Endometrial microvascular endothelial cells (primary cell): ENCODE measurements around the gene COIL. TPM values are rescaled to one million over a fixed set of nuclear protein-coding genes. Genes with fewer than 3 reads are reported as not detected.

Experiments used
- in situ Hi-C: cut with HindIII; loops from 2 replicates; pipeline ENCODE4 v1.10.0; 2017; ENCODE audit warnings: low sequenced_read_pairs, low pct_unique_long_range_greater_than_20kb; ENCODE audit errors: inconsistent ontology term
- total RNA-seq: library from RNA; depleted of rRNA; stranded (reverse); fragments of >200 nt; gene quantifications from one replicate; pipeline ENCODE4 v1.2.3, GENCODE V29; 2015; ENCODE audit errors: inconsistent ontology term

Gene COIL
- total RNA-seq, 1 donor from 2014 or later: 13.3 TPM

DNA sequence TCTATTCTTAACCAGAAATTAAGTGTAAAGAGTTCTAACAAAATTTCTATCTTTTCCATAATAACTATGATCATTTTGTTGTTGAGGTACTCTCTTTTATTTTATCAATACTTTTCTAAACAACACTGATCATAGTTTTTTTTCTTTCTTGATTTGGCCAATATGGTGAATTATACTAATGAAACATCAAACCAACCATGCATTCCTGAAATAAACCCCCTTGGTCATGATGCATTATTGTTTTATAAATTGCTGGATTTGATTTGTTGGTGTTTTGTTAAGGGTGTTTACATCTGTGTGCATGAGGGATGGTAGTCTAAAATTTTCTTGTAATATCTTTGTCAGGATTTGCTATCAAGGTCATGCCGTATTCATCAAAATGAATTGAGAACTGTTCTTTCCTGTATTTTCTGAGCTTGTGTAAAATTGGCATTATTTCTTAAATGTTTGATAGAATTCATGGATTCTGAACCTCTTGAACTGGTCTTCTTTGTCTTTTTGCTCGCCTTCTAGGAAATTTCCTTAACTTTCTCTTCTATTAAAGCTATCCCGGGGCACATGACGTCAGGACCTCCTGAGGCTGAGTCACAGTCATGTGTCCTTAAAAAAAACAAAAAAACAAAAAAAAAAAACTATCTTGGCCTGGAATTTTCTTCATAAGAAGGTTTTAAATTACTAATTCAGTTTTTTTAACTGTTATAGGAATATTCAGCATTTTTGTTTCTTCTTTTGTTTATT, 43.1 kb downstream of the COIL start:
- in situ Hi-C loops: no loop called here

DNA sequence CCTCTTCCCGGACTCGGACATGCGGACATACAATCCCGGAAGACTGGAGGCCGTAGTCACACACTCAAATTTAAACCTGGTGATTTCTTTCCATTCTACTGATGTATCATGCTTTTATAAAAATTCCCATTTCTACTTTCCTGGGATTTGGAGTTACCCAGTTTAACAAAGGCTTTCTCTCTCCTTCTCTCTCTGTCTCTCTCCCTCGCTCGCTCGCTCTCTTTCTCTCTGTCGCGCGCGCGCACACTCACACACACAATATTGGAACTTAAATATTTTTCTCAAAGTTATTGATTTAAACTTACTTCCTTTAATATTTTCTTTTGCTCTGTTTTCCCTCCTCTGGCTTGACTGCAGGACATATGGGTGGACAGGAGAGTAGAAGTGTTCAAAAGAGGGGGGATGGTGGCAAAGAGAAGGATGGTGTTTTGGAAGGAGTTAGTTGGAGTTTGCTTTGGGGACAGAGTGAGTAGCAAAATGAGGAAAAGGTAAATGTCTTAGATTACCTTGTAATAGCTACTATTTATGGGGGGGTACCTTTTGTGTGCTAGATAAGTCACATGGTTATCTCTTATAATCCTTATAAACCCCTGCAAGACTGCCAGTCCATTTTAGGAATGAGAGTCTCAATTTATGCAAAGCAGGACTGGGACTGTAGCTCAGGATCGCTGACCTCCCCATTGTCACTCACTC, 46.1 kb downstream of the COIL start:
- in situ Hi-C loops: no loop called here

DNA sequence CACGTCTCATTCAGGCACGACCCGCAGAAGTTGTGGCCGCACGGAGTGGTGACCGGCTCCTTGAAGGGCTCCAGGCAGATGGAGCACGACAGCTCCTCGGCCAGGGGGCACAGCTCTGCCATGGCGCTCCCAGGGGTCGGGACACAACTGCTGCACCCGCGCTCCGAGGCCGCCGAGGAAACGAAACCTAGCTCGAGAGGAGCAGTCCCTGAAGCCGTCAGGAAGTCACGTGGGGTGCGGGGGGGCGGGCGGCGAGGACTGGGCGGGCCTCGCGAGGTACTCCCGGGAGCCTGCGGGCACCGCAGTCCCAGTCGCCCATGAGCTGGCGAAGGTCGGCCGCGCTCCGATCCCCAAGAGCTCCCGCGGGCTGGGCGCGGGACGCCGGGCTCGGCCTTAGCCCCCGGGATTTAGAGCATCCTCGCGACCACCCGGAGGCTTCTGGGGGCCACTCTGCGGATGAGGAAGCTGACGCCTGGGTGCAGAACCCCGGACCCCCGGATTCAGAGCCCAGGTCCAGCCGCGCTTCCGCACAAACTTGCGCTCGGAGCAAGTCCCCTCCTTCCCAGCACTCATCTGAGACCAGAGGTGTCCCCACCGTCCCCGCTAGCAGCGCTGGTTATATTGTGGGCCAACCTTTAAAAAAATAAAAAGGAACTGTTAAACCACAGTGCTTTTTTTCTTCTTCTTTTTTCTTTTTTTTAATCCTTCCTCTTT, 46.8 kb downstream of the COIL start, which contains the start of gene TRIM25:
TRIM25 (minus strand) TSS at position 183 of the 714 bp plus-strand sequence; CDS start at position 122, 61 bp downstream.
- in situ Hi-C loops: no loop called here

DNA sequence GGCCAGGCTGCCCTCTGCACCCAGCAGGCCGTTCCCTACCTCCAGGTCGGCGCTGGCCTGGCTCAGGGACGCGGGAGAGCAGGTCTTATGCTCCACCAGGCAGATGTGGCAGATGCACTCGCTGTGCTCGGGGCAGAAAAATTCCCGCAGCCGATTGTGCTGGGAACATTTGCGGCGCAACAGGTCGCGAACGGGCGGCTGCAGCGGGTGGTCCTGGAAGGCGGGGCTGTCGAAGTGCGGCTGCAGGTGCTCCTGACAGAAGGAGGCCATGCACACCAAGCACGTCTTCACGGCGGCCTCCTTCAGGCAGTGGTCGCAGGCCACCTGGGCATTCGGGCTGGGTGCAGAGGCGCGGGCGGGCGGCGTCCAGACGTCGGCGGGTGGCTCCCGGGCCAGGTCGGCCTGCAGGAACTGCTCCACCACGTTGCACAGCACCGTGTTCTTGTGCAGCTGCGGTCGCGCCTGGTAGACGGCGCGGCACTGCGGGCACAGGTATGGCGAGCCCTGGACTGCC, 47.4 kb downstream of the COIL start:
- in situ Hi-C loops: no loop called here

DNA sequence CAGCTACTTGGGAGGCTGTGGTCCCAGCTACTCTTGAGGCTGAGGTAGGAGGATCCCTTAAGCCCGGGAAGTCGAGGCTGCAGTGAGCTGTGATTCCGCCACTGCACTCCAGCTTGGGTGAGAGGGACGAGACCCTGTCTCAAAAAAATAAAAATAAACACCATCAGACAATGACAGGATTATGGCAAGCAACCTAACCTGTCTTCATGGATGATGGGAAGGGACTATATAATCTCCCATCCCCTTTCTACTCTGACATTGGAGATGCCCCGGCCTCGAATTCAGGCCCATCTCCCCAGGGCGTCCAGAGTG, 47.9 kb downstream of the COIL start:
- in situ Hi-C loops: no loop called here

DNA sequence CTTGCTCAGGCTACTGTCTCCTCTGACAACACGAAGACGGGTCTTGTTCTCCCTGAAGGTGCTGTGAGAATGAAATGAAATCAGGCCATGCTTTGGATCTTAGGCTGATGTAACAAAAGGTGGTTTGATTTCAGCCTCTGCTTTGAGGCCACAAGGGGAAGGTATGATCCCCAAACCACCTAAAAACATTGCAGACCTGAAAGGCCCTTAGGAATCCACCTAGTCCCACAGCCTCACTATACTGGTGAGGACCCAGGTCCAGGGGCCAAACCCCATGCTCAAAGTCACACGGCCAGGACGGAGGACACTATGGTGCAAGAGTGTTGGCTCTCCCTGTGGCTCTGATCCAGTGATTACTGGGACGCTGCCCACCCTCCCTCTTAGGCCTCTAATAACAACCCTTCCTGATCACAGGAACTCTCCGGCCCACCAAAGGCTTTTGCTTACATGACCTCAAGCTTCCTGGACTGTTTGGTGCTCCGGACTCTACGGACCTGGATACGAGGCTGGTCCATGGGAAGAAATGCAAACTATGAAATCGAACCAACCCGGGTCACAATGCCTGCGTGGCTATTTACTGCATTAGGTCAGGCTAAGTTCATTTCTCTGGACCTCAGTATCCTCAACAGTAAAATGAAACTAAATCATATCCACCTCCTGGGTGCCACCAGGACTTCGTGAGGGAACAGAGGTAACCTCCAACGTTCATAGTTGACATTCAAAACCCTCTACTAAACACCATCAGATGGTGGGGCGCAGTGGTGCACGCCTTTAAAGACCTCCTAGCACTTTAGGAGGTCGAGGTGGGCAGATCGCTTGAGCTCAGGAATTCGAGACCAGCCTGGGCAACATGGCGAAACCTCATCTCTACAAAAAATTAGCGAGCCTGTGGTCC, 48.5 kb downstream of the COIL start:
- in situ Hi-C loops: no loop called here

DNA sequence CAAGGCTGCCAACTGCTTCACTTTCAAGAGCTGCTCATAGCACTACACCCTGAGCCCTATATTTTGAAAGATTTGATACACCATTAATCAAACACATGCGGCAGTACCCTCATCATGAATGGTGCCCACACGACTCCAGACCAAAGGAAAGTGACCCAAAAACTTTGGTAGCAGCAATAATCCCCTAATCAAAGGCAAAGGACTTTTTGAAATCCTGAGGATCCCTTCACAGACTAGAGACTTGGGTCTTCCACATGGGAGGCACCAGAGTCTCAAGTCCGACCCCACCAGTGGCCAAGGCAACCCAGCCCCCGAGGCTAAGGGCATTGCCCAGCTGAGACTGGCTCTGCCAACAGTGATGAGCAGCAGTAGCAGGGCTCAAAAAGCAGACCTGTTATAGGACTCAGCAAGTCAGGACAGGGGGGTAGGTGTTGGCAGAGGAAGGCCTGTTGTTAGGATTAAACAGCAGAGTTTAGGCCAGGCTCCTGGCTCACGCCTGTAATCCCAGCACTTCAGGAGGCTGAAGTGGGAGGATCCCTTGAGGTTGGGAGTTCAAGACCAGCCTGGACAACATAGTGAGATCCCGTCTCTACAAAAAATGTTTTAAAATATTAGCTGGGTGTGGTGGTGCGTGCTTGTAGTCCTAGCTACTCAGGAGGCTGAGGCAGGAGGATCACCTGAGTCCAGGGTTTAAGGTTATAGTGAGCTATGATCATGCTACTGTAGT, 50.2 kb downstream of the COIL start:
- in situ Hi-C loops: no loop called here

DNA sequence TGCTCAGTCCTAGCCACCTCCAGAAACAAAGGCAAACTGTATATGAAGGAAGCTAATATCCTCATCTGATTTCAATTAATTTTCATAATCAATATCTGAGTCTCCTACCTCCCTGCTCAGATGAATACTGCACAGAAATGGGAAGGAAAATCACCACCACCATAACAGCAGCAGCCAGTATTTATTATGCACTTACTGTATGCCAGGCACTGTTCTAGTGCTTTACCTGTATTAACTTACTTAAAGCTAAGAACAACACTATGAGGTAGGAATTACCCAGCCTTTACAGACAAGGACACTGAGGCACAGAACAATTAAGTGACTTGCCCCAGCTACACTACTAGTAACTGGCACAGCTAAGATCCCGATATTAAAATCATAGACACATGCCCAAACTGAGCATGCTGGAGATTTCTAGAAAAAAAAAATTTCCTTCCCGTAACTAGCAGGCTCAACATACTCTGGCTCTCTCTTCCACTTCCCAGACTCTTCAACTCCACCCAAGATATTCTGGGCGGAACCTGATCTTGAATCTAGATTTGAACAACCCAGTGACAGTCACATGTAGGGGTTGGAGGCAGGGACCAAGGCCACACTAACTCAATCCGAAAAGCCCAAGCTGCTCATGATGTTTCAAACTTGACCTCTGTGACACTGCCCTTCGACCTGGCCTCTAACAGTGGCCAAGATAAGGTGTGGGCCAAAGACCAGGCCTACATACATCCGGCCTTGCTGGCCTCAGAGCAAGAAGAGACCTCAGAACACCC, 50.9 kb downstream of the COIL start:
- in situ Hi-C loops: no loop called here

DNA sequence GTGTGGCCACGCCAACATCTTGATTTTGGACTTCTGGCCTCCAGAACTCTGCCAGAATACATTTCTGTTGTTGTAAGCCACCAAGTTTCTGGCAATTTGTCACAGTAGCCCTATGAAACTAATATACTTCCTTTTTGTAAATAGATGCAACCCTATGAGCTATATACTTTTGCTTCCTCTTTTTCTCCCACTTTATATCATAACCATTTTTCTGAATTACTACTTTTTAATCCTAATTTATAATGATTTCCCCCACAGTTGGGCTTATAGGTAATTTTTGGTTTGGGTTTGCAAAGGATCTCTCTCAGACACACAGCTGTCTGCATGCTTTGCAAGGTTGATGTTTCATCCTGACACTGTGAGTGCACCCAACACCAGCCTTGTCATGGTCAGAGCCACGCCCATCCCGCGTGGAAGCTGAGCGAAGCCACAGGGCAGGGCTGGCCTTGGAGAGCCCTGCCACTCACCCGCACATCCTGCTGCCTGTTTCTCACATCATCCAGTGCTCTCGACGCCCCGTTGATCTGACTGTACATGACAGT, 52.8 kb downstream of the COIL start:
- in situ Hi-C loops: no loop called here

DNA sequence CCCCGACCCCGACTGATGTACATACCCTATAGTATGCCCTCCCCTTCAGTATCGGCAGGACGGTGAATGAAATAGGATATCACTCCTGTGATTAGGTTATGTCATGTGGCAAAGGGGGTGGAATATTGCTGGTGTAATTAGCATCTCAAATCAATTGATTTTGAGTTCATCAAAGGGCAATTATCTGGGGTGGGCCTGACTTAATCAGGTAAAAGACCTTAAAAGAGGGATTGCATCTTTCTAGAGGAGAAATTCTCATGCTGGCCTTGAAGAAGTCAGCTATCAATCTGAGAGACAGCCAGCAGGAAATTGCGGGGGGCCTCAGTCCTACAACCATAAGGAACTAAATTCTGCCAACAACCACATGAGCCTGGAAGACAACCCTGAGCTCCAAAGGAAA, 57.3 kb downstream of the COIL start:
- in situ Hi-C loops: no loop called here

DNA sequence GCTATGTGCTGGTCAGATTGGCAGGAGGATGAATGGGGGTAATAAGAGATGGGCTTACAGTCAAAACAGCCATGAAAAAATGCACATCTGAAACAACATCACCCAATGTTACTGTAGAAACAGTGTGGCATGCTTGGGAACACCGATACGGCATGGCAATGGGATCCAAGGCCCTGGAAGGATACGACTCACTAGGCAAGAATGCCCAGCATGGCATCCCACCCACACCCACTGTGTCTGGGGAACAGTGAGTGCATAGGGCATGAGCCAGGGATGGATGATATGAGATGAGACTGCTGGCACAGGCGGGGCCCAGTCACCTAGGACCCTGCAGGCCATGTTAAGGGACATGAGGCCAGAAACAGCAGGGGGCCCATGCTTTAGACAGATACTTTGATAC, 58.5 kb downstream of the COIL start:
- in situ Hi-C loops: no loop called here

DNA sequence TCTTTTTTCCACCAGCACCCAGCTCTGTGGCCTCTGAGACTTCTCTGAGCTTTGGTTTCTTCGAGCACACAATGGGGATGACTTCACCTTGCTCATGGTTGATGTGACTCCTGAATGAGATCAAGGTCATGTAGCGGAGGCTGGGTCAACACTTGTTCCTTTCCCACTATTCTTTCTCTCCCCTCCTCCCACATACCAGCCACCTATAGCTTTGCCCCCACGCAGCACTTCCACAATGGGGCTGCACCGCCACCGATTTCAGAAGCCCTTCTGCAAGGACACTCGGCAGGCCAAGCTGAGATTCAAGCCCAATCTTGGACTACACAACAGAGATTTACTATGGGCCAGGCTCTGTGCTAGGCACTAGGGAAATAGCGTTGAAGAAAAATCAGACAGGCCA, 61.4 kb downstream of the COIL start:
- in situ Hi-C loops: no loop called here

DNA sequence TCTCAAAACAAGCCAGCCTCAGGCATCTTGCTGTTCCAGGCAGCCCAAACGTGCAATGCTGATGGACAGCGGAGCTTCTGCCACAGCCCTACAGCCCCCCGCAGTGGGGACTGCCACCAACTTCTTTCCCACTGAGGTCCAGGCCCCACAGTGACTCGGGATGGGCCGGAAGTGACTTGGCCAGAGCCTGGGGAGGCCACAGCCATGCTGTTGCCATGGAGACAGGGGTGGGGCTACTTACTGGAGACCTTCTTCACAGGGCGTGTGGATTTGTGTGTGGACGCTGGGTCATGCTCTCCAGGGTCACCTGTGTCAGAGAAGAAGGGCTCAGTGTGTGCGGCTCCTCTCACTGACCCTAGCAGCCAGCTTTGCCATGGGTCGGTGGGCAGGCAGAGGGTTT, 62.0 kb downstream of the COIL start:
- in situ Hi-C loops: no loop called here

DNA sequence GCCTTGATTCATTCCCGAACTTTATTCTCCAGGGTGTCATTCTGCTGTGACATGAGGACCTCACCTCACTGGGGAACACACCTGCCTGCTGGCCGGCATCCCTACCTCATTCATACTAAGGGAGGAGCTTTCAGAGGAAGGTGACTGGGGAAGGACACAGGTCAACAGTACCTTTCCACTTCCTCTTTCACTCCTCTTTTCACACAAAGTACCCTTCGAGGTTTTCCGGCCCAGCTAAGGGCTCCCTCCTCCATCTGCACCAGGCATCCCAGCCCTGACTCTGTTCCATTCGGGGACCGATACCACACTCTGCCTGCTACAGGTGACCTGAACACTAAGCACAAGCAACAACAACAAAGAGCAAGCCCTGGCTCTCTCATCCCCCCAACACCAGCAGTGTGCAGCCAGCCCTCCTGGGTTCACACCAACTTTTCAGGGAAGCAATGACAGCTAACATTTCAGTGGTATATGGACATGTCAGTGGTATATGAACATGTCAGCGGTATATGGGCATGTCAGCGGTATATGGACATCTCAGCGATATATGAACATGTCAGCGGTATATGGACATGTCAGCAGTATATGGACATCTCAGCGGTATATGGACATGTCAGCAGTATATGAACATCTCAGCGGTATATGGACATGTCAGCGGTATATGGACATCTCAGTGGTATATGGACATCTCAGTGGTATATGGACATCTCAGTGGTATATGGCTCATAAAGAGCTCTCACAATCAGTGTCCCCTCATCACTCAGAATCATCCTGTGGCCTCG, 63.0 kb downstream of the COIL start:
- in situ Hi-C loops: no loop called here

DNA sequence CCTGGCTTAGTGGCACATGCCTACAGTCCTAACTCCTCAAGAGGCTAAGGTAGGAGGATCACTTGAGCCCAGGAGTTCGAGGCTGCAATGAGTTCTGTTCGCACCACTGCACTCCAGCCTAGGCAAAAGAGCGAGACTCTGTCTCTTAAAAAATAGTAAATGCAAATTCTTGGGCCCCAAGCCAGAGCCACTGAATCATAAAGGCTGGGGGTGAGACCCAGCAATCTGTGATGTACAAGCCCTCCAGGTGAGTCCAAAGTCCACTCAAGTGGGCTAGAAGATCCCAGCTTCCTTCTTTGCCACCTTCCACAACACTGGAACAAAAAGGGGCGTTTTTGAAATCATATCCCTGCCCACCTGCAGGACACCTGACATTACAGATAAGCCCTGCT, 63.9 kb downstream of the COIL start:
- in situ Hi-C loops: no loop called here

DNA sequence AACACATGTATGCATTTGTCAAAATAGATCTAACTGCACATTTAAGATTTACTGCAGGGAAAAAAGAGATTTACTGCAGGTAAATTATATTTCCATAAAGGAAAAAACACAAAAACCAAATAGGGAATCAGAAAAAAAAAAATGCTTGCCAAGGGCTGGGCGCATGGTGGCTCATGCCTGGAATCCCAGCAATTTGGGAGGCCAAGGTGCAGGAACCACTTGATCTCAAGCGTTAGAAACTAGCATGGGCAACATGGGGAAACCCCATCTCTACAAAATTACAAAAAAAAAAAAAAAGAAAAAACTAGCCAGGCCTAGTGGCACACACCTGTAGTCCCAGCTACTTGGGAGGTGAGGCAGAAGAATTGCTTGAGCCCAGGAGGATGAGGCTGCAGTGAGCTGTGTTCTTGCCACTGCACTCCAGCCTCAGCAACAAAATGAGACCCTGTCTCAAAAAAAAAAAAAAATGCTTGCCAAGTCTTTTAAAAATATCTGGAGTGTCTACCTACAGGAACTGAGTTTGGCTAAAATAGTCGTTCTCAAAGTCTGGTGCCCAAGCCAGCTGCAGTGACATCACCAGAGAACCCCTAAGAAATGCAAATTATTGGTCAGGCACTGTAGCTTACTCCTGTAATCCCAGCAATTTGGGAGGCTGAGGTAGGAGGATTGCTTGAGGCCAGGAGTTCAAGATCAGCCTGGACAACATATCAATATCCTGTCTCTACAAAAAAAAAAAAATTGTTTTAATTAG, 64.5 kb downstream of the COIL start:
- in situ Hi-C loops: no loop called here
